AG04449 (cell line): ENCODE results near the gene ANKRD61.
"Not testable (repeated sequence)": the region's sequence is repeated elsewhere in the genome, so short reads cannot be mapped to it uniquely, and the experiment has no call there.

Source experiments
- CTCF ChIA-PET: fragments of 350-600 bp; formaldehyde crosslinking; extraction: SDS; loops from one replicate; lab custom pipeline; 2021; ENCODE audit warnings: antibody characterized with exemption; lab: Yijun Ruan, JAX
- POLR2A ChIA-PET: fragments of 400-600, 350-600 bp; formaldehyde crosslinking; extraction: SDS; loops from one replicate; lab custom pipeline; 2020; ENCODE audit warnings: antibody characterized with exemption, inconsistent platforms; lab: Yijun Ruan, JAX
- DNase-seq: peaks from one replicate; pipeline ENCODE4 v3.0.0-alpha.2; 2010; ENCODE audit warnings: low read depth, low spot score
- H3K4me3 ChIP-seq: 2 replicates; pipeline ENCODE4 v1.5.1; 2011; ENCODE audit warnings: low read depth, mild to moderate bottlenecking, control low read depth, low read length
- TF ChIP-seq, protein P1 (sequence below): IDR thresholded peaks from one replicate; pipeline ENCODE4 v1.5.1; 2011; ENCODE audit warnings: mild to moderate bottlenecking, moderate library complexity, low read length, control low read depth, inconsistent platforms; ENCODE audit not compliant: insufficient read depth; ENCODE audit errors: missing control alignments

ANKRD61 gene

DNA sequence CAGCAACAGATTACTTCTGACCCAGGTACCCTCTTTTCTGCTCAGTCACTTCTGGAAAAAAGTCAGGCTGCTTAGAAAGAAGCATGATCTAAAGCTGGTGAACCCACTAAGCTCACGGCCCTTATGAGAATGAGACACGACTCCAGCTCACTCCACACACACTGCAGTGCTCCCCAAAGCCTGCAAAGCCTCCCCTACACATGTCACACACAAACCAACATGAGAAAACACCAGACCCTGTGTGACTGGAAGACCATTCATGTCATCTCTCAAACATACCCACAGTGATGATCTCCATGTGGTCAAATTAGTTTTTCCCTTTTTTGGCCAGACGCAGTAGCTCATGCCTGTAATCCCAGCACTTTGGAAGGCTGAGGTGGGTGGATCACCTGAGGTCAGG is 391 bp downstream of the ANKRD61 start:
- POLR2A ChIA-PET = no interaction called here

DNA sequence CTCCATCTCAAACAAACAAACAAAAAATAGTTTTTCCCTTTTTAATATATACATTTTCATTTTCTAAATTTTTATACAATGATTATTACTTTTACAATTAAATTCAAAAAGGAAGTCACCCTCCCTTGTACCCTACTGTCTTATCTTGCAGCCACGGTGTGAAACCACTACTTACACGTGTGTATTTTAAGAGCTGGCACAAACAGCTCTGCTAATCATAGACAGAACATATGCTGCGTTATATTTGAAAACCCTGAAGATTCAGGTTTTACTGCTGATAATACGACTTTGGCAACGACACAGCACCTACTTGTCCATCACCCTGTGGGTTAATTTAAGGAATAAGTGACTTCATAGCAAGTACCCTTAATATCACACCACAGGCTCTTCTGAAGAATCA is 991 bp downstream of the ANKRD61 start:
- ChIA-PET CTCF (interaction anchor here (0.9 to 1.4 kb wide), 3 partner anchors 14 to 290 kb away, joined by 3 read pairs; no protein-coding TSS in a partner anchor), POLR2A (no interaction called here)
- no peak overlapping the region for H3K4me3 ChIP-seq
- no peak for DNase-seq
- TF ChIP-seq, protein P1, sequence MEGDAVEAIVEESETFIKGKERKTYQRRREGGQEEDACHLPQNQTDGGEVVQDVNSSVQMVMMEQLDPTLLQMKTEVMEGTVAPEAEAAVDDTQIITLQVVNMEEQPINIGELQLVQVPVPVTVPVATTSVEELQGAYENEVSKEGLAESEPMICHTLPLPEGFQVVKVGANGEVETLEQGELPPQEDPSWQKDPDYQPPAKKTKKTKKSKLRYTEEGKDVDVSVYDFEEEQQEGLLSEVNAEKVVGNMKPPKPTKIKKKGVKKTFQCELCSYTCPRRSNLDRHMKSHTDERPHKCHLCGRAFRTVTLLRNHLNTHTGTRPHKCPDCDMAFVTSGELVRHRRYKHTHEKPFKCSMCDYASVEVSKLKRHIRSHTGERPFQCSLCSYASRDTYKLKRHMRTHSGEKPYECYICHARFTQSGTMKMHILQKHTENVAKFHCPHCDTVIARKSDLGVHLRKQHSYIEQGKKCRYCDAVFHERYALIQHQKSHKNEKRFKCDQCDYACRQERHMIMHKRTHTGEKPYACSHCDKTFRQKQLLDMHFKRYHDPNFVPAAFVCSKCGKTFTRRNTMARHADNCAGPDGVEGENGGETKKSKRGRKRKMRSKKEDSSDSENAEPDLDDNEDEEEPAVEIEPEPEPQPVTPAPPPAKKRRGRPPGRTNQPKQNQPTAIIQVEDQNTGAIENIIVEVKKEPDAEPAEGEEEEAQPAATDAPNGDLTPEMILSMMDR = no peak

More for the DNA sequence above, 391 bp downstream of the ANKRD61 start:
- no peak overlapping the region for H3K4me3 ChIP-seq
- TF ChIP-seq, protein P1 = no peak
- CTCF ChIA-PET = interaction anchor here (0.9 kb wide), 2 partner anchors 15 to 35 kb away, joined by 3 read pairs; no protein-coding TSS in a partner anchor
- no peak for DNase-seq

DNA sequence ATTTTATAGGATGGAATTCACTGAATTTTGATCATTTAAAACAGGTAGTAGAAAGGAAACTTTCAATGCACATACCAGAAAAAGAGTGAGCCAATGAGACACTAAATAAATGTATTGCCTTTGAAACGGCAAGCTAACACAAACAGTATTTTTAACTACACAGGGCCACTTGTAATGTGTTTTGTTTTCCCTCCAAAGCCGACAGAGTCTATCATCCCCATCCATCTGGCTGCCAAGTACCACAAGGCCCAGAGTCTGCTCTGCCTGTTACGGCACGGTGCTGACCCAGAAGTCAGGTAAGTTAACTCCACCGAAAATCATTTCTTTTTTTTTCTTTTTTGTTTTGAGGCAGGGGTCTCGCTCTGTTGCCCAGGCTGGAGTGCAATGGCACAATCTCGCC is 1.5 kb downstream of the ANKRD61 start:
- ChIA-PET CTCF (interaction anchor here (0.9 to 1.4 kb wide), 2 partner anchors 36 to 290 kb away, joined by 3 read pairs; no protein-coding TSS in a partner anchor), POLR2A (no interaction called here)
- TF ChIP-seq, protein P1 = no peak
- H3K4me3 ChIP-seq = no peak overlapping the region
- DNase-seq = no peak

DNA sequence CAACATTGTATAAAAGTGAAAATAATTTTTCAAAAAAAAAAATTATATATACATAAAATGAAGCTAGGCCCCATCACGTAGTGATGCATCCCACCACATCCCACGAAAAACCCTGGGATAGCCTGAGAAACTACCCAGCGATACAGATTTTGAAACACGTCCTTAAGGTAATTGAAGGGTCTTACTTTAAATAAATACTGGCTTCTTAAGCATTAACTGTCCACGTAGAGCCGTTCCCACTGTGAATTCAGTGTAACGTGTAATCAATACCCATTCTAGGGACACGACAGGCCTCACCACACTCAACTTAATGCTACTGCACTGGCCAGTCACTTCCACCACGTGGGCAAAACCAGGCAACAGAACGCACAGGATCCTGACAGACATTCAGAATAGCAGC is 4.0 kb downstream of the ANKRD61 start:
- CTCF ChIA-PET = no interaction called here
- no peak overlapping the region for H3K4me3 ChIP-seq
- TF ChIP-seq, protein P1 = no peak
- POLR2A ChIA-PET = no interaction called here
- no peak for DNase-seq

DNA sequence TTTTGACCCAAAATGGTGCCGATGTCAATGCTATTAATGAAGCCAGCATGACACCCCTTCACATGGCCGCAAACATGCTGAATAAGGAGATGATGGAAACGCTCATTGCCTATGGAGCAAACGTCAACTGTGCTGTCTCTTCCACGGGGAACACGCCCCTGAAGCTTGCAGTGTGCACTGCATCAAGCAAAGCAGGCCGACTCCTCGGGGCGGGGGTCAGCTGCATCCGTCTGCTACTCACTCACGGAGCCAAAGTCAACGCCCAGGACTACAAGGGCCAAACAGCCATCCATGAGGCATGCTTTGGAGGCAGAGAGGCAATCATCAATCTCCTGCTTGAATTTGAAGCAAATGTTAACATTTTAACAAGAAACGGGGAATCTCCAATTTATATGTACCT is 4.5 kb downstream of the ANKRD61 start:
- TF ChIP-seq, protein P1 = no peak
- ChIA-PET POLR2A (no interaction called here), CTCF (no interaction called here)
- DNase-seq = no peak
- no peak overlapping the region for H3K4me3 ChIP-seq

DNA sequence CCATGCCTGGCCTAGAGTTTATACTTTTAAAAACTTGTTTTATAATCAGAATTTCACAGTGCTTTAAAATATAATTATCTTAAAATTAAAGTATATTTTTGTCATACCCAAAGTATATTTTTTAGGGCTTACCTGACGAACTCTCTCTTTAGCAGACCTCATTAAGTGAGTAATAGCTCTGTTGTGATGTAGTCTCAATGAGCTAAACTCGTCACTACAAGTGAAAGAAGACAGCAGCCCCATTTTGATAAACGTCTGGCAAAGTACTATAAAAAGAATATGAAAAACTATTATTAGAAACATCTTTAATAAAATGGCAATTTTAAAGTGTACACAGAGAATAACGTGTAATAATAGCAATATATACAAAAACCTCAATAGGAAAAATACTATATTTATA is 18.6 kb downstream of the ANKRD61 start:
- ChIA-PET CTCF (interaction anchor here (1.1 kb wide), 1 partner anchor 11 kb away, joined by 4 read pairs; no protein-coding TSS in a partner anchor), POLR2A (no interaction called here)
- no peak overlapping the region for H3K4me3 ChIP-seq
- no peak for DNase-seq
- TF ChIP-seq, protein P1 = no peak

DNA sequence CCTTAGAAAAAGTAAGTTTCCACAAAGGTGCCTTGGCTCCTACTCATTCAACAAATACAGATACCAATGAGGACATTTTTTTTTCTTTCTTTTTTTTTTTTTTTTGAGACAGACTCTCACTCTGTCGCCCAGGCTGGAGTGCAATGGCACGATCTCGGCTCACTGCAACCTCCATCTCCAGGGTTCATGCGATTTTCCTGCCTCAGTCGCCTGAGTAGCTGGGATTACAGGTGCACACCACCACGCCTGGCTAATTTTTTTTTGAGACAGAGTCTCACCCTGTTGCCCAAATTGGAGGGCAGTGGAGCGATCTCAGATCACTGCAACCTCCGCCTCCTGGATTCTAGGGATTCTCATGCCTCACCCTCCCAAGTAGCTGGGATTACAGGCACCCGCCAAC is 20.0 kb downstream of the ANKRD61 start:
- CTCF ChIA-PET, H3K4me3 ChIP-seq, DNase-seq: not testable (repeated sequence)
- POLR2A ChIA-PET = interaction anchor here (0.5 kb wide), 1 partner anchor 14 kb away, joined by 3 read pairs; no protein-coding TSS in a partner anchor
